ENCODE data around the gene FREM1.

DNA sequence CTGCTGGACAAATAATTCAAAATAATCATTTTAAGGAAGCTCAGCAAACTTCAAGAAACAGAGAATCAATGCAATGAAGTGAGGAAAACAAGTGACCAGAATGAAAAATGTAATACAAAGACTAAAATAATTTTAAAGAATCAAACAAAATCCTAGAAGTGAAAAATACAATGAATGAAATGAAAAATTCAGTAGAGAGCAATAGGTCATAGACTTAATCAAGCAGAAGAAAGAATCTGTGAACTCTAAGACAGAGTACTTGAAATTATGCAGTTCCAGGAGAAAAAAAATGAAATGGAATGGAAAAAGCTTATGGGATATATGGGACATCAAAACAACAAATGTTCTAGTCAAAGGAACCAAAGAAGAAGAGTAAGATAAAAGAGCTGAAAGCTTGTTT is 205.1 kb downstream of the FREM1 start:
- no peak for TF ChIP-seq POLR2AphosphoS5 (IDR thresholded peaks at IDR 0.05; ENCODE audit: low read depth)
- TF ChIP-seq, protein P1, sequence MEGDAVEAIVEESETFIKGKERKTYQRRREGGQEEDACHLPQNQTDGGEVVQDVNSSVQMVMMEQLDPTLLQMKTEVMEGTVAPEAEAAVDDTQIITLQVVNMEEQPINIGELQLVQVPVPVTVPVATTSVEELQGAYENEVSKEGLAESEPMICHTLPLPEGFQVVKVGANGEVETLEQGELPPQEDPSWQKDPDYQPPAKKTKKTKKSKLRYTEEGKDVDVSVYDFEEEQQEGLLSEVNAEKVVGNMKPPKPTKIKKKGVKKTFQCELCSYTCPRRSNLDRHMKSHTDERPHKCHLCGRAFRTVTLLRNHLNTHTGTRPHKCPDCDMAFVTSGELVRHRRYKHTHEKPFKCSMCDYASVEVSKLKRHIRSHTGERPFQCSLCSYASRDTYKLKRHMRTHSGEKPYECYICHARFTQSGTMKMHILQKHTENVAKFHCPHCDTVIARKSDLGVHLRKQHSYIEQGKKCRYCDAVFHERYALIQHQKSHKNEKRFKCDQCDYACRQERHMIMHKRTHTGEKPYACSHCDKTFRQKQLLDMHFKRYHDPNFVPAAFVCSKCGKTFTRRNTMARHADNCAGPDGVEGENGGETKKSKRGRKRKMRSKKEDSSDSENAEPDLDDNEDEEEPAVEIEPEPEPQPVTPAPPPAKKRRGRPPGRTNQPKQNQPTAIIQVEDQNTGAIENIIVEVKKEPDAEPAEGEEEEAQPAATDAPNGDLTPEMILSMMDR (conservative IDR thresholded peaks at IDR 0.05; ENCODE audit: low read depth in 2 of 2) = no peak
- TF ChIP-seq EZH2 (IDR thresholded peaks at IDR 0.05; ENCODE audit: low read depth, unreplicated experiment) = no peak
